ENCODE results near the gene NUBPL.
"Not testable (repeated sequence)": the region's sequence is repeated elsewhere in the genome, so short reads cannot be mapped to it uniquely, and the experiment has no call there.

NUBPL gene

GRCh38 chr14:31578266-31578665 is 17.1 kb downstream of the NUBPL start:
- no peak for DNase-seq (ENCODE audit: low read depth in 2 of 2)

- DNase-seq (ENCODE audit: low read depth in 2 of 2), result no peak
These were observed 17.7 kb downstream of the NUBPL start for GRCh38 chr14:31578792-31579501.

DNA sequence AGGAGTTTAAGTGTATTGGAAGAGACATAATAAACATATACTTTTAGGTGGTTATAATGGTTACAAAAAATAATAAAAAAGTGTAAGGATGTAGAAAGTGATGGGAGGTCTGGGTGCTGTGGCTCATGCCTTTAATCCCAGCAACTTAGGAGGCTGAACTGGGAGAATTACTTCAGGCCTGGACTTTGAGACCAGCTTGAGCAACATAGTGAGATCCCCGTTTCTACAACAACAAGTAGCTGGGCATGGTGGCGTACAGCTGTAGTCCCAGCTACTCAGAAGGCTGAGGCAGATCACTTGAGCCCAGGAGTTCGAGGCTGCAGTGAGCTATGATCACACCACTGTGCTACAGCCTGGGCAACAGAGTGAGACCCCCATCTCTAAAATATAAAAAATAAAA is 19.0 kb downstream of the NUBPL start:
- no peak for DNase-seq (ENCODE audit: low read depth in 2 of 2)

GRCh38 chr14:31582286-31582691 is 21.1 kb downstream of the NUBPL start:
- no peak for DNase-seq (ENCODE audit: low read depth in 2 of 2)

- DNase-seq (ENCODE audit: low read depth in 2 of 2), result no peak
These were observed 21.7 kb downstream of the NUBPL start for GRCh38 chr14:31582836-31583452.

DNA sequence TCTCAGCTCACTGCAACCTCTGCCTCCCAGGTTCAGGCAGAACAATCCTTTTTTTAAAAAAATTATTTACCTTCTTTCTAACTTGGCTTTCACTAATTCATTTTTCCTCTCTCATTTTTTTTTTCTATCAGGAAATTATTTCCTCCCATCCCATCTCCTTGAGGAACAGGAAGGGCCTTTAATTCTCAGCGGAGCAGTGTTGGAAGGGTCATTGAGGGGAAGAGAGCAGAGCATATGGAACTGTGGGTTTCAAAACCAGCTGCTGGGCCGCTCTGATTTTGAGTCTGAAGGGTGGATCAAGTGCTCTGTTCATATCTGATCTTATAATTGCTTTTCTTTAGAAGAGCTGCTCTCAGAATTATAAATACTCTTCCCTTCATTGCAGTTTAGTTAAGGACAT is 29.0 kb downstream of the NUBPL start:
- no peak for DNase-seq (ENCODE audit: low read depth in 2 of 2)

- no peak for DNase-seq (ENCODE audit: low read depth in 2 of 2)
These were observed 30.9 kb downstream of the NUBPL start for GRCh38 chr14:31592122-31592521.

DNA sequence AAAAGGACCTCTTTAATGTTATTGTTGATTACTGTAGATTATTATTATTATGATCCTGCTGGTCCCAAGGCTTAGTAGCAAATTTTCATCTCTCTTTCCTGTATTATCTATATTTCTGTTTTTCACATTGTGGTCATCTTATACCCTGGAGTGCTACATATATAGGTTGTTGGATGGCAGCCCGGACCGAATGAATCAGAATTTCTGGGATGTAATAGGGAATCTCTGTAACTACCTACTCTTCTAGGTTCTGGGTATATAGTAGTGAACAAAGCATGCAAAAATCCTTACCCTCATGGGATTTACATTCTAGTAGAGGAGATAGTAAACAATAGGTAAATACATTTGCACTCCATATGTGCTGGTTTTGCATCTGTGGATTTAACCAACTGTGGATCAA is 31.4 kb downstream of the NUBPL start:
- DNase-seq (ENCODE audit: low read depth in 2 of 2), result no peak

GRCh38 chr14:31596342-31597095 is 35.3 kb downstream of the NUBPL start:
- DNase-seq (ENCODE audit: low read depth in 2 of 2), result no peak

GRCh38 chr14:31605702-31606101 is 44.5 kb downstream of the NUBPL start:
- DNase-seq (ENCODE audit: low read depth in 2 of 2), result no peak

DNA sequence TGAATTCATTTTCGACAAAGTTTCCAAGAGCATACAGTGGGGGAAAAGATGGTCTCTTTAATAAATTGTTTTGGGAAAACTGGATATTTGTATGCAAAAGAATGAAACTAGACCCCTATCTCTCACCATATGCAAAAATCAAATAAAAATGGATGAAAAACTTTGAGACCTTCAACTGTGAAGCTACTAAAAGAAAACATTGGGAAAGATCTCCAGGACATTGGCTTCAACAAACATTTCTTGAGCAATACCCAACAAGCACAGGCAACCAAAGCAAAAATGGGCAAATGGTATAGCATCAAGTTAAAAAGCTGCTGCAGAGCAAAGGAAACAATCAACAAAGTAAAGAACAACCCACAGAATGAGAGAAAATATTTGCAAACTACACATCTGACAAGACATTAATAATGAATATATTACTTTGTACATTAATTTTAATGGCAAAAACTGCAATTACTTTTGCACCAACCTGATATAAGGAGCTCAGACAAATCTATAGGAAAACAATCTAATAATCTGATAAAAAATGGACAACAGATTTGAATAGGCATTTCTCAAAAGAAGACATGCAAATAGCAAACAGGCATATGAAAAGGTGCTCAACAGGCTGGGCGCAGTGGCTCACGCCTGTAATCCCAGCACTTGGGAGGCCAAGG is 50.7 kb downstream of the NUBPL start:
- no peak for DNase-seq (ENCODE audit: low read depth in 2 of 2)

DNA sequence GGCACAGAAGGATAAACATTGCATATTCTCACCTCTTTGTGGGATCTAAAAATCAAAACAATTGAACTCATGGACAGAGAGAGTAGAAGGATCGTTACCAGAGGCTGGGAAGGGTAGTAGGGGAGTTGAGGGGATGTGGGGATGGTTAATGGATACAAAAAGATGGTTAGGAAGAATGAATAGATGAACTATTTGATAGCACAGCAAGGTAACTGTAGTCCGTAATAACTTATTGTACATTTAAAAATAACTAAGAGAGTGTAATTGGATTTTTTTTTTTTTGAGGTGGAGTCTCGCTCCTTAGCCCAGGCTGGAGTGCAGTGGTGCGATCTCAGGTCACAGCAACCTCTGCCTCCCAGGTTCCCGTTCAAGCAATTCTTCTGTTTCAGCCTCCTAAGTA is 52.0 kb downstream of the NUBPL start:
- DNase-seq (ENCODE audit: low read depth in 2 of 2), result no peak

DNA sequence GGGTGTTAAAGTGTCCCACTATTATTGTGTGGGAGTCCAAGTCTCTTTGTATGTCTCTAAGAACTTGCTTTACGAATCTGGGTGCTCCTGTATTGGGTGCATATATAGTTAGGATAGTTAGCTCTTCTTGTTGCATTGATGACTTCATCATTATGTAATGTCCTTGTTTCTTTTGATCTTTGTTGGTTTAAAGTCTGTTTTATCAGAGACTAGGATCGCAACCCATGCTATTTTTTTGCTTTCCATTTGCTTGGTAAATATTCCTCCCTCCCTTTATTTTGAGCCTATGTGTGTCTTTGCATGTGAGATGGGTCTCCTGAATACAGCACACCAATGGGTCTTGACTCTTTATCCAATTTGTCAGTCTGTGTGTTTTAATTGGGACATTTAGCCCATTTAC is 57.7 kb downstream of the NUBPL start:
- DNase-seq (ENCODE audit: low read depth in 2 of 2), result not testable (repeated sequence)

DNA sequence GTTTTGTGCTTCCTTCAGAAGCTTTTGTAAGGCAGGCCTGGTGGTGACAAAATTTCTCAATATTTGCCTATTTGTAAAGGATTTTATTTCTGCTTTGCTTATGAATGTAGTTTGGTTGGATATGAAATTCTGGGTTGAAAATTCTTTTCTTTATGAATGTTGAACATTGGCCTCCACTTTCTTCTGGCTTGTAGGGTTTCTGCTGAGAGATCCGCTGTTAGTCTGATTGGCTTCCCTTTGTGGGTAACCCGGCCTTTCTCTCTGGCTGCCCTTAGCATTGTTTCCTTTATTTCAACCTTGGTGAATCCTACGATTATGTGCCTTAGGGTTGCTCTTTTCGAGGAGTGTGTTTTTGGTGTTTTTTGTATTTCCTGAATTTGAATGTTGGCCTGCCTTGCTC is 58.2 kb downstream of the NUBPL start:
- DNase-seq (ENCODE audit: low read depth in 2 of 2), result no peak

DNA sequence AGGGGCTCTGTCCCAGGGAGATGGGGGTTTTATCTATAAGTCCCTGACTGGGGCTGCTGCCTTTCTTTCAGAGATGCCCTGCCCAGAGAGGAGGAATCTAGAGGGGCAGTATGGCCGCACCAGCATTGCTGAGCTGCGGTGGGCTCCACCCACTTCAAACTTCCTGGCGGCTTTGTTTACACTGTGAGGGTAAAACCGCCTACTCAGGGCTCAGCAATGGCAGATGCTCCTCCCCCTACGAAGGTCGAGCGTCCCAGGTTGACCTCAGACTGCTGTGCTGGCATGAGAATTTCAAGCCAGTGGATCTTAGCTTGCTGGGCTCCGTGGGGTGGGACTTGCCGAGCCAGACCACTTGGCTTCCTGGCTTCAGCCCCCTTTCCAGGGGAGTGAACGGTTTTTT is 59.7 kb downstream of the NUBPL start:
- DNase-seq (ENCODE audit: low read depth in 2 of 2), result not testable (repeated sequence)

DNA sequence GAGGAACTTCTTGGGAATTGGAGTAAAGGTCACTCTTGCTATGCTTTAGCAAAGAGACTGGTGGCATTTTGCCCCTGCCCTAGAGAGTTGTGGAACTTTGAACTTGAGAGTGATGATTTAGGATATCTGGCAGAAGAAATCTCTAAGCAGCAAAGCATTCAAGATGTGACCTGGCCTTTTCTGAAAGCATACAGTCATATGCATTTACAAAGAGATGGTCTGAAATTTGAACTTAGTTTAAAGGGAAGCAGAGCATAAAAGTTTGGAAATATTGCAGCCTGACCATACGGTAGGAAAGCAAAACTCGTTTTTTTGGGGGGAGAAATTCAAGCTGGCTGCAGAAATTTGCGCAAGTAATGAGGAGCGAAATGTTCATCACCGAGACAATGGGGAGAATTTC is 60.9 kb downstream of the NUBPL start:
- no peak for DNase-seq (ENCODE audit: low read depth in 2 of 2)

DNA sequence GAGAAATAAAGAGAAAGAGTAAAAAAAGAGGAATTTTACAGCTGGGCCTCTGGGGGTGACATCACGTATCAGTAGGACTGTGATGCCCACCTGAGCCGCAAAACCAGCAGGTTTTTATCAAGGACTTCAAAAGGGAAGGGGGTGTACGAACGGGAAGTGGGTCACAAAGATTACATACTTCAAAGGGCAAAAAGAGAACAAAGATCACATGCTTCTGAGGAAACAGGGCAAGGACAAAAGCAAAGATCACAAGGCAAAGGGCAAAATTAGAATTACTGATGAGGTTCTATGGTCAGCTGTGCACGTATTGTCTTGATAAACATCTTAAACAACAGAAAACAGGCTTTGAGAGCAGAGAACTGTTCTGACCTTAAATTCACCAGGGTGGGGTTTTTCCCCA is 91.7 kb downstream of the NUBPL start:
- not testable (repeated sequence) for DNase-seq (ENCODE audit: low read depth in 2 of 2)

- DNase-seq (ENCODE audit: low read depth in 2 of 2), result no peak
These were observed 96.7 kb downstream of the NUBPL start for GRCh38 chr14:31657917-31658316.

DNA sequence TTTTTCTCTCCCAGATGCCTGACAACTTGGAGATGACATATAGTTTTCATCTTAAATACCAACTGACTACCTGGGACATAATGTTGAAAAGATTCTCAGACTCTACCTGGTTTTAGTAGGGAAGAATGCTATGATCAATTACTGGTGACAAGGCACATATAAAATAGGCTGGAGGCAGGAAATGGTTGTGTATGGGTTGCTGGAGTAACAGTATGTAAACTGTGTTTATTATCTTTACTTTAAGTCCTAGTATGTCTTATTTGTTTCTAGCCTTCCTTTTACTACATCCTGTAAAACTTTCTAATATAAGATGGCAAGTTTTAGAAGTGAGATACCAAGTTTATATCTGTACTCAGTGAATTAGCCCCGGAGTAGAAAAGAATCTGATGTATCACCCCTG is 98.1 kb downstream of the NUBPL start:
- DNase-seq (ENCODE audit: low read depth in 2 of 2), result no peak

- no peak for DNase-seq (ENCODE audit: low read depth in 2 of 2)
These were observed 99.0 kb downstream of the NUBPL start for GRCh38 chr14:31660191-31660590.

DNA sequence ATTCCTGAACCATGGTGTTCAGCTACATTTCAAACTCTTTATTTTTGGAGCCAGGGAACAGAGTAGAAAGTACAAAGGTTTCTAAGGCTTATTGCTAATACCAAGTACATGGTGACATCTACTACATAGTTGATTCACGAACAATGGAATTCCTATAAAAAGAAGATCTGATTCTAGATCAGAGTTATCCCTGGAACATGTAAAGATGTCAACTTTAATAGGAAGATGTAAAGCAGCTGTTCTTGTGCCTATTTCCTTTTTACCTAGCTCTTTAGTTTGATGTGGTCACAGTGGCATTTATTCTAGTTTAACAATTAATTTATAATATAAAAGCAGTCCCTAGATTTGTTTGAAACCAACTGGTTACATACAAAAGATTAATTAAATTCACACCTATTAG is 99.5 kb downstream of the NUBPL start:
- DNase-seq (ENCODE audit: low read depth in 2 of 2), result no peak

- DNase-seq (ENCODE audit: low read depth in 2 of 2), result no peak
These were observed 107.1 kb downstream of the NUBPL start for GRCh38 chr14:31668348-31668747.

DNA sequence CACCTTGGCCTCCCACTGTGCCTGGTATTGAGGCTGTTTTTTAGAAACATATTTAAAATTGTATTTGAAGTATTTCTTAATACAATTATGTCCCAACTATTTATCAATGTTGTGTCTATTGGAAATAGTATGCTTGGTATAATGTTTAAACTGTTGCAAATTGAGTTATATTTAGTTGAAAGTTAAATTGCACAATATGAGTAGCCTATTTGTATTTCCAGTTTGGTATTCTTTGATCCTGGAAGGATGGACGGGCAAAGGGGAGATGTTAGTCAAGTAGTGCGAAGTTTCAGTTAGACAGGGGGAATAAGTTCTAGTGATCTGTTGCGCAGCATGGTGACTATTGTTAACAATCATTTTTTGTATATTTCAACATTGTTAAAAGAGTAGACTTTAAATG is 111.5 kb downstream of the NUBPL start:
- no peak for DNase-seq (ENCODE audit: low read depth in 2 of 2)
